Fibroblast of mammary gland (primary cell): Measurements from ENCODE around the gene COPS8.
A peak's percentile ranks its signal among the peaks of the same experiment; 100 is the strongest.

Experiments used
- DNase-seq: peaks from one replicate; pipeline ENCODE4 v3.0.0-alpha.2; 2010; ENCODE audit warnings: low read depth
- H3K4me3 ChIP-seq: 2 replicates; pipeline ENCODE4 v1.5.1; 2011; ENCODE audit warnings: low read depth, mild to moderate bottlenecking, low read length, moderate library complexity; ENCODE audit not compliant: control insufficient read depth
- TF ChIP-seq, protein P1 (sequence below): conservative IDR thresholded peaks from 2 replicates; pipeline ENCODE4 v1.5.1; 2011; ENCODE audit warnings: low read depth, low read length, inconsistent platforms; ENCODE audit not compliant: control insufficient read depth, insufficient read depth

COPS8 gene

DNA sequence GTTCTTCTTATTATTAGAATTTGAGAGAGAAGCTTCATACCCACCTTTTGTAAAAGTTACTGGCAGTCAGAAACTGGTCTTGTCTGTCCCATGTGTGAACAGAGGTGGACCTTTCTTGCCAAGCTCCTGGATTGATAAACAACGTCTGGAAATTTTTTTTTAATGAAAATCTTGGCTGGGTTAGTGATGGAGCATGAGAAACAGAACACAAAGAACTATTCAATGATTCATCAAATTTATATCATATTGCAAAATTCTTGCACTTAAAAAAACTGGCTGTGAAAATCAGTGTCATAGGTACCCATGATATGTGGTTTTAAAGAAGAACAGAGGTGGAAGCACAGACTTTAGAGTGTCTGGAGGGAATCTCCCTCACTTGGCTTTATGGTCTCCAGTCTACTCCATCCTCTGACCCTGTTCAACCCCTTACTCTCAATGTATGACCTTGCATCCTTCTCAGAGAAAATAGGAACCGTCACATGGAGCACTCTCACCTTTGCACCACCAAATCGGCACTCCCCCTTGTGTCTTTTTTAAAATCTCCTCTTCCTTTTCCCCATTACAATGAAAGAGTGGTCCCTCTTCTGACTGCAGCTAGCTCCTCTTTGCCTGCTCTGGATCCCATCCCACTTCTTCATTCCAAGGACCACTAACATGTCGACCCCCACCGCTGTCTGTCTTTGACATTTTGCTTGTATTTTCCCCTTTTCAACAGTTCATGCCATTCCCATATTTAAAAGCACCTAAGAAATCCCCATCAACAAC, 58.2 kb downstream of the COPS8 start:
- DNase-seq = peak; percentile 98
- TF ChIP-seq, protein P1, sequence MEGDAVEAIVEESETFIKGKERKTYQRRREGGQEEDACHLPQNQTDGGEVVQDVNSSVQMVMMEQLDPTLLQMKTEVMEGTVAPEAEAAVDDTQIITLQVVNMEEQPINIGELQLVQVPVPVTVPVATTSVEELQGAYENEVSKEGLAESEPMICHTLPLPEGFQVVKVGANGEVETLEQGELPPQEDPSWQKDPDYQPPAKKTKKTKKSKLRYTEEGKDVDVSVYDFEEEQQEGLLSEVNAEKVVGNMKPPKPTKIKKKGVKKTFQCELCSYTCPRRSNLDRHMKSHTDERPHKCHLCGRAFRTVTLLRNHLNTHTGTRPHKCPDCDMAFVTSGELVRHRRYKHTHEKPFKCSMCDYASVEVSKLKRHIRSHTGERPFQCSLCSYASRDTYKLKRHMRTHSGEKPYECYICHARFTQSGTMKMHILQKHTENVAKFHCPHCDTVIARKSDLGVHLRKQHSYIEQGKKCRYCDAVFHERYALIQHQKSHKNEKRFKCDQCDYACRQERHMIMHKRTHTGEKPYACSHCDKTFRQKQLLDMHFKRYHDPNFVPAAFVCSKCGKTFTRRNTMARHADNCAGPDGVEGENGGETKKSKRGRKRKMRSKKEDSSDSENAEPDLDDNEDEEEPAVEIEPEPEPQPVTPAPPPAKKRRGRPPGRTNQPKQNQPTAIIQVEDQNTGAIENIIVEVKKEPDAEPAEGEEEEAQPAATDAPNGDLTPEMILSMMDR = peak; percentile 14
- H3K4me3 ChIP-seq = no peak overlapping the region

DNA sequence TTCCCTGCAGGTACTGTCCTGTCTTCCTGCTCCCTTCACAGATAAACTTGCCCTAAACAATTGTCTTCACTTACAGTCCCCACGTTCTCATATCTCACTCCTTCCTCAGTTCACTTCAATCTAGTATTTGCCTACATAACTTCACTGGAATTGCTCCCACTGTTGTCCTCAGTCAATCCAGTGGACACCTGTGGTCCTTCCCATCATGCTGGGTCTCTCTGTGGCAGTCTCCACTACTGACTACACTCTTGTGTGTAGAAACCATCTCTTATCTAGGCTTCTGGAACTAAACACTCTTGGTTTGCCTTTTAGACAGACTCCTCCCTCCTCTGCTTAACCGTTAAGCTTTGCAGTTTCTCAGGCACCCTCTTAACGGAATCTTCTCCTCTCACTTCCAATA, 58.8 kb downstream of the COPS8 start:
- no peak overlapping the region for H3K4me3 ChIP-seq
- TF ChIP-seq, protein P1 = no peak
- DNase-seq = no peak

DNA sequence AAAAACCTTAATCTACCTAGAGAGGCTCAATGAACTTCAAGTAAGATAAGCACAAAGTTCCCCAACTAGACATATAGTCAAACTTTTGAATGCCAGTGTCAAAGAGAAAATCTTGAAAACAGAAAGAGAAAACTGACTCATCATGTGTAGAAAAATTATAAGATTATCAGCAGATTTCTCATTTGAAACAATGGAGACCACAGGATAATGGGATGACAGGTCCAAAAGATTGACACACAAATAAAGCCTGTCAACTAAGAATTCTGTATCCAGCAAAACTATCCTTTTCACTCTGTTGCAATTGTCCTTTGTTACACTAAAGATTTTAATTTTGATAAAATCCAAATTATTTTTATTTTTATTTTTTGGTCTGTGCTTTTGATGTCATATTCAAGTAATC, 61.6 kb downstream of the COPS8 start:
- no peak for DNase-seq
- TF ChIP-seq, protein P1 = no peak
- no peak overlapping the region for H3K4me3 ChIP-seq

DNA sequence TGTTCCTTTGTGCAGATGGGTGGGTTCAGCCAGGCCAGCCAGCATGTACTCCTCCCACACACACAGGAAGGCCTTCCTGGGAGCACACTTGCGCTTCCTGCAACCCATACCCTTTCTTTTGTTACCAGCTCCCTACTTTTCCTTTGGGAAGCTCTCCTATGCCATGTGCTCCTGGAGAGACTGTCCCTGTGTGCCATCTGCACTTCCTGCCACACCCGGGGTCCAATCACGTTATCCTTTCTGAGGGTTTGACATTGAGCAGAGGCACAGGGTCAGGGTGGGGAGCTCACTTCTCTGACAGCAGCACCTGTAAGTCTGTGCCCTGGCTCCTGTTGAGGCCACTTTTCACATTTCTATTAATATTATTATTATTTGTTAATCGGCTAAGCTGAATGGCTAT, 62.9 kb downstream of the COPS8 start:
- TF ChIP-seq, protein P1 = no peak
- H3K4me3 ChIP-seq = no peak overlapping the region
- no peak for DNase-seq

DNA sequence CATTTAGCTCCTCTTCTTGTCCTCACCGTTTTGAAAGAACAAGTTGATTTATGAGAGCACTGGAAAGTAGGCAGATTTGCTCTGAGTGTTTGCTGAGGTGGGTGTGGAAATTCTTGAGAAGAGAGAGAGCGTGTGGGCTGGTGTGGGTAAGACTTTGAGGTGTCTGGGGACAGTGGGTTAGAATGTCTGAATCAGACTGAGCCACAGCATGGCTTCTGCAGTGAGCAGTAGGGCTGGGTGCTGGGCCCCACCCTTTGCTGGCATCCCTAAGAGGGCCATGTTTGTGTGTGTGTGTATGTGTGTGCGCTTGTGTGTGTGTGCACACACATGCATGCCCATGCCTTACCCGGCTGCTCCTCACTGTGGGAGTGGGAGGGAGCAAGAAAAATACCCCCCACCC, 63.7 kb downstream of the COPS8 start:
- H3K4me3 ChIP-seq = no peak overlapping the region
- peak; percentile 84 for DNase-seq
- TF ChIP-seq, protein P1 = no peak
